HepG2 (cell line): ENCODE measurements around the gene FAM167B. TPM values are rescaled to one million over a fixed set of nuclear protein-coding genes. Genes with fewer than 3 reads are reported as not detected.

ENCODE experiments used
- ESRRA ChIP-seq: sonication (generic); formaldehyde crosslinking; IDR thresholded peaks from 2 replicates; pipeline ENCODE4 v1.5.1; 2020; ENCODE audit warnings: mild to moderate bottlenecking, low read depth, missing genetic modification reagents
- EZH2 ChIP-seq: conservative IDR thresholded peaks from 2 replicates; pipeline ENCODE4 v1.6.1; 2012; ENCODE audit warnings: mild to moderate bottlenecking, low read depth, low read length, moderate library complexity
- KLF9 ChIP-seq: IDR thresholded peaks from 2 replicates; pipeline ENCODE4 v1.6.1; 2016; ENCODE audit warnings: low read depth
- MTF2 ChIP-seq: sonication (generic); formaldehyde crosslinking; IDR thresholded peaks from 2 replicates; pipeline ENCODE4 v1.5.0; 2020; ENCODE audit warnings: missing genetic modification reagents, borderline replicate concordance
- MYC ChIP-seq: sonication (generic); formaldehyde crosslinking; IDR thresholded peaks from 2 replicates; pipeline ENCODE4 v1.9.0; 2021; ENCODE audit warnings: missing genetic modification reagents, borderline replicate concordance
- NCOR1 ChIP-seq: fragments of 200-600 bp; sonication (generic); IDR thresholded peaks from 2 replicates; pipeline ENCODE4 v1.7.0; 2017; ENCODE audit warnings: antibody characterized with exemption, low read length, borderline replicate concordance
- PAX8 ChIP-seq: sonication (generic); formaldehyde crosslinking; IDR thresholded peaks from 2 replicates; pipeline ENCODE4 v1.8.0; 2022; ENCODE audit warnings: mild to moderate bottlenecking, missing genetic modification reagents, borderline replicate concordance
- SMC3 ChIP-seq: IDR thresholded peaks from 2 replicates; pipeline ENCODE4 v1.6.1; 2011; ENCODE audit warnings: low read length, improper control_type of control experiment
- TARDBP ChIP-seq: sonication (generic); formaldehyde crosslinking; IDR thresholded peaks from 2 replicates; pipeline ENCODE4 v1.8.0; 2022; ENCODE audit warnings: mild to moderate bottlenecking, missing genetic modification reagents
- ZBTB1 ChIP-seq: sonication (generic); formaldehyde crosslinking; IDR thresholded peaks from 2 replicates; pipeline ENCODE4 v1.4.0; 2020; ENCODE audit warnings: missing genetic modification reagents, borderline replicate concordance
- ZFY ChIP-seq: sonication (generic); formaldehyde crosslinking; IDR thresholded peaks from 2 replicates; pipeline ENCODE4 v1.4.0; 2020; ENCODE audit warnings: missing genetic modification reagents
- ZKSCAN8 ChIP-seq: IDR thresholded peaks from 2 replicates; pipeline ENCODE4 v1.6.1; 2016; ENCODE audit warnings: borderline replicate concordance, missing genetic modification reagents, missing compliant biosample characterization
- ZNF329 ChIP-seq: sonication (generic); formaldehyde crosslinking; IDR thresholded peaks from 2 replicates; pipeline ENCODE4 v1.9.0; 2021; ENCODE audit warnings: low read depth, mild to moderate bottlenecking, missing genetic modification reagents
- ZNF768 ChIP-seq: sonication (generic); formaldehyde crosslinking; IDR thresholded peaks from 2 replicates; pipeline ENCODE4 v1.4.0; 2020; ENCODE audit warnings: missing genetic modification reagents
- polyA plus RNA-seq, 8 experiments: library from polyadenylated mRNA; depleted of rRNA in 3 of 8; stranded (reverse) in 7 of 8; unstranded in 1 of 8; fragments of >200 nt; fragmentation: Illumina TruSeq in 4 of 8; extraction: Trizol in 4 of 8; gene quantifications; 2 replicates each; pipeline versions ENCODE4 v1.2.1 to v1.2.3, GENCODE V29; 2011 to 2016; ENCODE audit warnings: low read depth in 4 of 8, missing spikeins in 1 of 8, mixed read lengths in 1 of 8; ENCODE audit not compliant: insufficient read depth in 1 of 8
- total RNA-seq, 5 experiments: library from RNA; depleted of rRNA; stranded (reverse); fragments of >200 nt; fragmentation: Illumina TruSeq; extraction: Trizol; gene quantifications; 2 replicates each; pipeline ENCODE4 v1.2.3, GENCODE V29; 2016; ENCODE audit warnings: low read depth in 1 of 5
- TF ChIP-seq, protein P1 (sequence below): sonication (generic); formaldehyde crosslinking; IDR thresholded peaks from 2 replicates; pipeline ENCODE4 v1.4.0; 2020; ENCODE audit warnings: mild to moderate bottlenecking, missing genetic modification reagents, borderline replicate concordance
- TF ChIP-seq, protein P2 (sequence below): sonication (generic); formaldehyde crosslinking; IDR thresholded peaks from 2 replicates; pipeline ENCODE4 v1.4.0; 2020; ENCODE audit warnings: missing genetic modification reagents
- TF ChIP-seq, protein P3 (sequence below): sonication (generic); formaldehyde crosslinking; IDR thresholded peaks from 2 replicates; pipeline ENCODE4 v1.4.0; 2020; ENCODE audit warnings: mild to moderate bottlenecking, missing genetic modification reagents
- TF ChIP-seq, protein P4 (sequence below): sonication (generic); formaldehyde crosslinking; IDR thresholded peaks from 2 replicates; pipeline ENCODE4 v1.8.1; 2022; ENCODE audit warnings: low read depth, mild to moderate bottlenecking, missing genetic modification reagents
- TF ChIP-seq, protein P5 (sequence below): sonication (generic); formaldehyde crosslinking; IDR thresholded peaks from 2 replicates; pipeline ENCODE4 v1.9.0; 2022; ENCODE audit warnings: missing genetic modification reagents, mild to moderate bottlenecking, borderline replicate concordance

FAM167B gene
- total and polyA plus RNA-seq, 2 of the 13 experiments (the other 11 are each of a cell fraction or from before 2014, with no cell fraction given) = 0.15 to 0.70 TPM

DNA sequence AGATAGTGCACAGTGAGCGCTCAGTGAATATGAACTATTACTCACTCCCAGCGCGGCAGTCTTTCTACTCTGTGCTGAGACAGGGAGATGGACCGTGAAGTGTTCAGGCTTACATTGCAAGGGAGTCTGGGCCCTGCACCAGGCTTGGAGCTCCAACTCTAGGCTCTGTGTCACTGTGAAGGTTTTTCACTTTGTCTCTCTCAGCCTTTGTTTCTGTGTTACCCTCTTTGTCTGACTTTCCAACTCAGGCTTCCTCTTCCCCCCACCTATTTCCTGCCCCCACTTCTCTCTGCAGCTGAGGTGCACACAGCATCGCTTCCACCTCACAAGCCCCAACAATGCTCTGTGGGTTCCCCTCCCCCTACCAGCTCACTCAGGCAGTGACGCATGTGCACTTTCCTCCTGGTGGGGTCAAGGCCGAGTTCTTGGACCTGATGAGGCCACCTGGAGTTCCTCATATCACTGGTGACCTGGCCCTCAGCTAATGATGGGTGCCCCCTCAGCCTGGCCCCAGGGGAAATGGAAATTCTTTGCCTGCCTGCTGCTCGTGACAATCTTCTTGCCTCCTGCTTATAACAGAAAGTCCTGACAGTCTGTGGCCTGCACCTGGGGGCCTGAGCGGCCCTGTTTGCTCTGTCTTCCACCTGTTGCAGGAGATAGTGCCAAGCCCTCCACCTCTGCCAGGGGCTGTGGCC, 3.0 kb downstream of the FAM167B start (continued):
- TF ChIP-seq MYC (CRISPR knock-in tag) = peak; percentile 86; the same call in 1 of the 2 replicates
- TF ChIP-seq PAX8 (CRISPR knock-in tag) = no peak
- TF ChIP-seq ESRRA (CRISPR knock-in tag) = peak; percentile 92
- TF ChIP-seq NCOR1 = no peak; the same call in 1 of the 2 replicates
- TF ChIP-seq, protein P1, sequence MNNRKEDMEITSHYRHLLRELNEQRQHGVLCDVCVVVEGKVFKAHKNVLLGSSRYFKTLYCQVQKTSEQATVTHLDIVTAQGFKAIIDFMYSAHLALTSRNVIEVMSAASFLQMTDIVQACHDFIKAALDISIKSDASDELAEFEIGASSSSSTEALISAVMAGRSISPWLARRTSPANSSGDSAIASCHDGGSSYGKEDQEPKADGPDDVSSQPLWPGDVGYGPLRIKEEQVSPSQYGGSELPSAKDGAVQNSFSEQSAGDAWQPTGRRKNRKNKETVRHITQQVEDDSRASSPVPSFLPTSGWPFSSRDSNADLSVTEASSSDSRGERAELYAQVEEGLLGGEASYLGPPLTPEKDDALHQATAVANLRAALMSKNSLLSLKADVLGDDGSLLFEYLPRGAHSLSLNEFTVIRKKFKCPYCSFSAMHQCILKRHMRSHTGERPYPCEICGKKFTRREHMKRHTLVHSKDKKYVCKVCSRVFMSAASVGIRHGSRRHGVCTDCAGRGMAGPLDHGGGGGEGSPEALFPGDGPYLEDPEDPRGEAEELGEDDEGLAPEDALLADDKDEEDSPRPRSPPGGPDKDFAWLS = no peak
- TF ChIP-seq, protein P2, sequence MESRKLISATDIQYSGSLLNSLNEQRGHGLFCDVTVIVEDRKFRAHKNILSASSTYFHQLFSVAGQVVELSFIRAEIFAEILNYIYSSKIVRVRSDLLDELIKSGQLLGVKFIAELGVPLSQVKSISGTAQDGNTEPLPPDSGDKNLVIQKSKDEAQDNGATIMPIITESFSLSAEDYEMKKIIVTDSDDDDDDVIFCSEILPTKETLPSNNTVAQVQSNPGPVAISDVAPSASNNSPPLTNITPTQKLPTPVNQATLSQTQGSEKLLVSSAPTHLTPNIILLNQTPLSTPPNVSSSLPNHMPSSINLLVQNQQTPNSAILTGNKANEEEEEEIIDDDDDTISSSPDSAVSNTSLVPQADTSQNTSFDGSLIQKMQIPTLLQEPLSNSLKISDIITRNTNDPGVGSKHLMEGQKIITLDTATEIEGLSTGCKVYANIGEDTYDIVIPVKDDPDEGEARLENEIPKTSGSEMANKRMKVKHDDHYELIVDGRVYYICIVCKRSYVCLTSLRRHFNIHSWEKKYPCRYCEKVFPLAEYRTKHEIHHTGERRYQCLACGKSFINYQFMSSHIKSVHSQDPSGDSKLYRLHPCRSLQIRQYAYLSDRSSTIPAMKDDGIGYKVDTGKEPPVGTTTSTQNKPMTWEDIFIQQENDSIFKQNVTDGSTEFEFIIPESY (CRISPR knock-in tag) = no peak
- no peak for TF ChIP-seq EZH2
- TF ChIP-seq ZKSCAN8 = no peak; the same call in 1 of the 2 replicates
- no peak for TF ChIP-seq ZBTB1 (CRISPR knock-in tag)
- peak; percentile 24; the same call in 1 of the 2 replicates for TF ChIP-seq ZNF768 (CRISPR knock-in tag)
- TF ChIP-seq, protein P3, sequence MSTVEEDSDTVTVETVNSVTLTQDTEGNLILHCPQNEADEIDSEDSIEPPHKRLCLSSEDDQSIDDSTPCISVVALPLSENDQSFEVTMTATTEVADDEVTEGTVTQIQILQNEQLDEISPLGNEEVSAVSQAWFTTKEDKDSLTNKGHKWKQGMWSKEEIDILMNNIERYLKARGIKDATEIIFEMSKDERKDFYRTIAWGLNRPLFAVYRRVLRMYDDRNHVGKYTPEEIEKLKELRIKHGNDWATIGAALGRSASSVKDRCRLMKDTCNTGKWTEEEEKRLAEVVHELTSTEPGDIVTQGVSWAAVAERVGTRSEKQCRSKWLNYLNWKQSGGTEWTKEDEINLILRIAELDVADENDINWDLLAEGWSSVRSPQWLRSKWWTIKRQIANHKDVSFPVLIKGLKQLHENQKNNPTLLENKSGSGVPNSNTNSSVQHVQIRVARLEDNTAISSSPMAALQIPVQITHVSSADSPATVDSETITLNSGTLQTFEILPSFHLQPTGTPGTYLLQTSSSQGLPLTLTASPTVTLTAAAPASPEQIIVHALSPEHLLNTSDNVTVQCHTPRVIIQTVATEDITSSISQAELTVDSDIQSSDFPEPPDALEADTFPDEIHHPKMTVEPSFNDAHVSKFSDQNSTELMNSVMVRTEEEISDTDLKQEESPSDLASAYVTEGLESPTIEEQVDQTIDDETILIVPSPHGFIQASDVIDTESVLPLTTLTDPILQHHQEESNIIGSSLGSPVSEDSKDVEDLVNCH (CRISPR knock-in tag) = no peak
- TF ChIP-seq ZFY (CRISPR knock-in tag) = peak; percentile 61
- TF ChIP-seq TARDBP = peak; percentile 88
- TF ChIP-seq, protein P4, sequence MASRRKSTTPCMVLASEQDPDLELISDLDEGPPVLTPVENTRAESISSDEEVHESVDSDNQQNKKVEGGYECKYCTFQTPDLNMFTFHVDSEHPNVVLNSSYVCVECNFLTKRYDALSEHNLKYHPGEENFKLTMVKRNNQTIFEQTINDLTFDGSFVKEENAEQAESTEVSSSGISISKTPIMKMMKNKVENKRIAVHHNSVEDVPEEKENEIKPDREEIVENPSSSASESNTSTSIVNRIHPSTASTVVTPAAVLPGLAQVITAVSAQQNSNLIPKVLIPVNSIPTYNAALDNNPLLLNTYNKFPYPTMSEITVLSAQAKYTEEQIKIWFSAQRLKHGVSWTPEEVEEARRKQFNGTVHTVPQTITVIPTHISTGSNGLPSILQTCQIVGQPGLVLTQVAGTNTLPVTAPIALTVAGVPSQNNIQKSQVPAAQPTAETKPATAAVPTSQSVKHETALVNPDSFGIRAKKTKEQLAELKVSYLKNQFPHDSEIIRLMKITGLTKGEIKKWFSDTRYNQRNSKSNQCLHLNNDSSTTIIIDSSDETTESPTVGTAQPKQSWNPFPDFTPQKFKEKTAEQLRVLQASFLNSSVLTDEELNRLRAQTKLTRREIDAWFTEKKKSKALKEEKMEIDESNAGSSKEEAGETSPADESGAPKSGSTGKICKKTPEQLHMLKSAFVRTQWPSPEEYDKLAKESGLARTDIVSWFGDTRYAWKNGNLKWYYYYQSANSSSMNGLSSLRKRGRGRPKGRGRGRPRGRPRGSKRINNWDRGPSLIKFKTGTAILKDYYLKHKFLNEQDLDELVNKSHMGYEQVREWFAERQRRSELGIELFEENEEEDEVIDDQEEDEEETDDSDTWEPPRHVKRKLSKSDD (CRISPR knock-in tag) = peak; percentile 36; the same call in 1 of the 2 replicates
- TF ChIP-seq, protein P5, sequence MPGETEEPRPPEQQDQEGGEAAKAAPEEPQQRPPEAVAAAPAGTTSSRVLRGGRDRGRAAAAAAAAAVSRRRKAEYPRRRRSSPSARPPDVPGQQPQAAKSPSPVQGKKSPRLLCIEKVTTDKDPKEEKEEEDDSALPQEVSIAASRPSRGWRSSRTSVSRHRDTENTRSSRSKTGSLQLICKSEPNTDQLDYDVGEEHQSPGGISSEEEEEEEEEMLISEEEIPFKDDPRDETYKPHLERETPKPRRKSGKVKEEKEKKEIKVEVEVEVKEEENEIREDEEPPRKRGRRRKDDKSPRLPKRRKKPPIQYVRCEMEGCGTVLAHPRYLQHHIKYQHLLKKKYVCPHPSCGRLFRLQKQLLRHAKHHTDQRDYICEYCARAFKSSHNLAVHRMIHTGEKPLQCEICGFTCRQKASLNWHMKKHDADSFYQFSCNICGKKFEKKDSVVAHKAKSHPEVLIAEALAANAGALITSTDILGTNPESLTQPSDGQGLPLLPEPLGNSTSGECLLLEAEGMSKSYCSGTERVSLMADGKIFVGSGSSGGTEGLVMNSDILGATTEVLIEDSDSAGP (CRISPR knock-in tag) = peak; percentile 36
- TF ChIP-seq SMC3 = no peak
- TF ChIP-seq MTF2 (CRISPR knock-in tag) = no peak
- TF ChIP-seq ZNF329 = no peak
- no peak for TF ChIP-seq KLF9 (CRISPR knock-in tag)
